Stomach (tissue), 9 donors: ENCODE measurements around the gene MRAP2. TPM values are rescaled to one million over a fixed set of nuclear protein-coding genes. Genes with fewer than 3 reads are reported as not detected.
"Not testable (repeated sequence)": the region's sequence is repeated elsewhere in the genome, so short reads cannot be mapped to it uniquely, and the experiment has no call there.

Experiments
- DNase-seq, 2 donors: peaks; one replicate each; pipeline versions ENCODE4 v3.0.0 to v3.0.0-alpha.2; 2013 to 2019
- H3K27ac ChIP-seq, 5 donors: fragments of 200-600 bp in 4 of 5; sonication (generic) in 4 of 5; one replicate each; pipeline ENCODE4 v1.5.1; 2013 to 2019; ENCODE audit warnings: mild to moderate bottlenecking in 1 of 5, moderate library complexity in 1 of 5
- H3K27me3 ChIP-seq, 3 donors: fragments of 200-600 bp; sonication (generic); one replicate each; pipeline ENCODE4 v1.5.1; 2017 to 2019; ENCODE audit warnings: mixed run types in 1 of 3
- H3K36me3 ChIP-seq, 4 donors: fragments of 200-600 bp; sonication (generic); 1 replicate in 3 of 4; 2 replicates in 1 of 4; pipeline ENCODE4 v1.5.1; 2016 to 2019
- H3K4me1 ChIP-seq, 4 donors: fragments of 200-600 bp; sonication (generic); one replicate each; pipeline ENCODE4 v1.5.1; 2016 to 2019
- H3K4me3 ChIP-seq, 4 donors: fragments of 200-600 bp; sonication (generic) in 3 of 4; one replicate each; pipeline ENCODE4 v1.5.1; 2016 to 2019; ENCODE audit warnings: mild to moderate bottlenecking in 1 of 4
- H3K9me3 ChIP-seq, 4 donors: fragments of 200-600 bp; sonication (generic); one replicate each; pipeline ENCODE4 v1.5.1; 2016 to 2019
- EP300 ChIP-seq: sonication (generic); formaldehyde crosslinking; IDR thresholded peaks from one replicate; pipeline ENCODE4 v1.6.1; 2017; ENCODE audit warnings: antibody characterized with exemption
- POLR2A ChIP-seq, 4 donors: fragments of 450-650 bp; IDR thresholded peaks; one replicate each; pipeline ENCODE4 v1.6.1; 2016; ENCODE audit warnings: antibody characterized with exemption in 4 of 4, control low read depth in 2 of 4, mild to moderate bottlenecking in 1 of 4, moderate library complexity in 1 of 4
- POLR2AphosphoS5 ChIP-seq, 3 donors: sonication (generic); formaldehyde crosslinking; IDR thresholded peaks; one replicate each; pipeline ENCODE4 v1.6.1; 2016; ENCODE audit warnings: antibody characterized with exemption in 3 of 3
- WGBS, 5 donors: extraction: QIAGEN DNeasy Blood & Tissue Kit in 3 of 5; methylation state at CpG; one replicate each; pipeline versions ENCODE4 v1.1.5 to v1.1.7; 2013 to 2018; 5-methylcytosine and 5-hydroxymethylcytosine counted together
- intact Hi-C: fragments of 100-400 bp; cut with DNase I; formaldehyde crosslinking; loops from one replicate; pipeline ENCODE4 v1.15.1; 2023; ENCODE audit warnings: low total_unique reads
- polyA plus RNA-seq, 3 donors: library from polyadenylated mRNA; stranded (reverse); fragments of 200-250 nt; gene quantifications; one replicate each; pipeline ENCODE4 v1.2.3, GENCODE V29; 2013
- total RNA-seq, 5 donors: library from RNA; depleted of rRNA; stranded (reverse); fragments of >200 nt; gene quantifications; one replicate each; pipeline versions ENCODE4 v1.1.0 to v1.2.3, GENCODE V29; 2014 to 2016
- TF ChIP-seq, protein P1 (sequence below), 7 experiments: fragments of 450-650 bp in 4 of 7; fragments of 200-600 bp in 3 of 7; sonication (generic) in 3 of 7; IDR thresholded peaks; one replicate each; pipeline ENCODE4 v1.5.1; 2016 to 2019; ENCODE audit warnings: antibody characterized with exemption in 7 of 7, control low read depth in 2 of 7, mild to moderate bottlenecking in 1 of 7
- donor health status: healthy with polysubstance abuse.
- donor health status: Bipolar disorder and iron deficiency.
- donor health status: healthy.

Gene MRAP2
- total and polyA plus RNA-seq, 8 donors = 1.3 to 20.2 (median 4.1) TPM

DNA sequence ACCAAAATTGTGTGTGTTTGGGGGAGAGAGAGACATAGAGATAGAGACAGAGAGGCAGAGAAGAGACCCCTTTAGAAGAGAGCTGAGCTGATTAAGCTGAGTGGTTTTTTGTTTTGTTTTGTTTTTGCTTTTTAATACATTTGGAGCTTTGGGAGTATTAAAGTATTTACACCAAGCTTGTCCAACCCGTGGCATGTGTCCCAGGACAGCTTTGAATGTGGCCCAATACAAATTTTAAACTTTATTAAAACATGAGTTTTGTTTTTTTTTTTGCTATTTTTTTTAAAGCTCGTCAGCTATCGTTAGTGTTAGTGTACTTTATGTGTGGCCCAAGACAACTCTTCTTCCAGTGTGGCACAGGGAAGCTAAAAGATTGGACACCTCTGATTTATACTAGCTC is 56.0 kb downstream of the MRAP2 start:
- Histone ChIP-seq H3K4me3 (no peak overlapping the region), H3K36me3 (no peaks in the 10 kb centered on the region), H3K27ac (no peak overlapping the region), H3K4me1 (no peaks in the 10 kb centered on the region), H3K27me3 (no peaks in the 10 kb centered on the region), H3K9me3 (peaks cover 0 to 4% (median 0%) of the 10 kb centered on the region in 4 donors)
- DNase-seq = no peak
- intact Hi-C loops = no loop called here
- TF ChIP-seq POLR2A (IDR thresholded peaks at IDR 0.05) = no peak
- TF ChIP-seq, protein P1, sequence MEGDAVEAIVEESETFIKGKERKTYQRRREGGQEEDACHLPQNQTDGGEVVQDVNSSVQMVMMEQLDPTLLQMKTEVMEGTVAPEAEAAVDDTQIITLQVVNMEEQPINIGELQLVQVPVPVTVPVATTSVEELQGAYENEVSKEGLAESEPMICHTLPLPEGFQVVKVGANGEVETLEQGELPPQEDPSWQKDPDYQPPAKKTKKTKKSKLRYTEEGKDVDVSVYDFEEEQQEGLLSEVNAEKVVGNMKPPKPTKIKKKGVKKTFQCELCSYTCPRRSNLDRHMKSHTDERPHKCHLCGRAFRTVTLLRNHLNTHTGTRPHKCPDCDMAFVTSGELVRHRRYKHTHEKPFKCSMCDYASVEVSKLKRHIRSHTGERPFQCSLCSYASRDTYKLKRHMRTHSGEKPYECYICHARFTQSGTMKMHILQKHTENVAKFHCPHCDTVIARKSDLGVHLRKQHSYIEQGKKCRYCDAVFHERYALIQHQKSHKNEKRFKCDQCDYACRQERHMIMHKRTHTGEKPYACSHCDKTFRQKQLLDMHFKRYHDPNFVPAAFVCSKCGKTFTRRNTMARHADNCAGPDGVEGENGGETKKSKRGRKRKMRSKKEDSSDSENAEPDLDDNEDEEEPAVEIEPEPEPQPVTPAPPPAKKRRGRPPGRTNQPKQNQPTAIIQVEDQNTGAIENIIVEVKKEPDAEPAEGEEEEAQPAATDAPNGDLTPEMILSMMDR (IDR thresholded peaks at IDR 0.05) = no peak
- no peak for TF ChIP-seq POLR2AphosphoS5 (IDR thresholded peaks at IDR 0.05)
- TF ChIP-seq EP300 = no peak
- 54 to 85% (median 73%) methylated on average over 3 of the region's 3 CpGs for WGBS, 5 donors

DNA sequence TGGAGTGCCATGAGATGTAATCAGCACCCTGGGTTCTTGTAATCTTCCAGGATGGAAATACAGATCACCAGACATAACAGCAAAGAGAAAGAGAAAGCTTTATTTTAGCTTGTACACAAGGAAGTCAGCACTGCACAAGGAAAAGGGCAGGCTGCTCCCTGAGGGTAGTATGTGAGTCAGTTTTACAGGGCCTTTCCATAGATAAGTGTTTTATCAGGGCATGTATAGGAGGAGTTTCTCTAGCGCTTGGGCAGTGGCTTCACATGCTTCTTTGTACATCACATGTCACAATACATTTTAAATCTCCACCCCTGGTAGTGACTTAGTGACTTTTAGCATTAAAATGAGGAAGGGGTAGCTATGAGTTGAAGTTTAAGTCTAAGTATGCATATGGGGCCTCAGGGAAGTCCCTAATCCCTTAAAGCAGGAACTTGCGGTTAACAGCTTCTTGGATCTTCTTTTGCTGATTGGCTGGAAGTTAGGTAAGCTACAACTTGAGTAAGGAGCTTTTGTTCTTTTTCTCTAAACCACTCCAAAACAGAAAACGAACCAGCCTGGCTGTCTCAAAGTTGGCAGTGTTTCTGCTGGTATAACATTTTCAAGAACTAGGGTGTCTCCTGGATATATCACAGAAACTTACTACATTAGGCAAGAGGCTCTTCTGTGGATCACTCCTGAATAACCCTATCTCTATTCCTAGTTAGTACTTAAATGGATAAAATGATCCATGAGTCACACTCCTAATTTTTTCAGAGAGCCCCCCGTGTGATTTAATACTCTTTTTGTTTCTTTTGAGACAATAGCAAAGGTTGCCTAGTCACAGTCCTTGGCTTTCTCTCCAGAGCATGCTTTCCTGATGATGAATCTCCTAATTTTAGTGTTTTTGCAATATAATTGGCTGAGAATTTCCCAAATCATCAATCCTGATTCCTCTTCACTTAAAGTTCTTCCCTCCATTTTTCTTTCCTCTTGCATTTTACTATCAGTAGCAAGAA is 60.2 kb downstream of the MRAP2 start:
- Histone ChIP-seq H3K4me3 (no peak overlapping the region), H3K36me3 (no peaks in the 10 kb centered on the region), H3K9me3 (peaks cover 0 to 4% (median 0%) of the 10 kb centered on the region in 4 donors), H3K27me3 (no peaks in the 10 kb centered on the region), H3K27ac (peak overlapping the region in 1 of 5 donors; percentile 30), H3K4me1 (no peaks in the 10 kb centered on the region)
- 66 to 84% (median 78%) methylated on average over 4 of the region's 4 CpGs for WGBS, 5 donors
- TF ChIP-seq POLR2AphosphoS5 (IDR thresholded peaks at IDR 0.05) (peak in 1 of 3 donors; percentile 13), EP300 (no peak), POLR2A (IDR thresholded peaks at IDR 0.05) (no peak)
- TF ChIP-seq, protein P1 (IDR thresholded peaks at IDR 0.05) = no peak
- intact Hi-C loops = no loop called here
- DNase-seq = no peak

DNA sequence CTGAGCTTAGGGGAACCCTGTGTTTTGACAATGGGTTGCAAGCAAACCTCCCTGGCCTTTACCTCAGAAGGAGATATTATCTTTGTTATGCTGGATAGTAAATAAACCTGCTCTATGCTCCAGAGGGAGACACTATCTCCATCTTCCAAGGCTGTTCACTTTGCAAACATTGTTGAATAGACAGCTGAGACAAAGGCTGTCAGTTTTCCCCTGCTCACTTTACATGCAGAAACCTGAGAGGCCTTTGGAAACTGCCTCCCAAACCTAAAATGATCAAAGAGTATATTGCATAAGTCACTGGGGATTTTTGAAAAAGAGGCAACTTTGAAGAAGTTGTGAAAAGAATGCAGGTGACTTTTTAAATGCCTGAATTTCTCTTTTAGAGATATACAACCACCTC is 61.6 kb downstream of the MRAP2 start:
- Histone ChIP-seq H3K36me3 (no peaks in the 10 kb centered on the region), H3K27me3 (no peaks in the 10 kb centered on the region), H3K27ac (no peak overlapping the region), H3K4me1 (no peaks in the 10 kb centered on the region), H3K9me3 (peaks cover 0 to 4% (median 0%) of the 10 kb centered on the region in 4 donors), H3K4me3 (no peak overlapping the region)
- intact Hi-C loops = no loop called here
- no peak for DNase-seq
- TF ChIP-seq, protein P1 (IDR thresholded peaks at IDR 0.05) = no peak
- no peak for TF ChIP-seq EP300
- no peak for TF ChIP-seq POLR2AphosphoS5 (IDR thresholded peaks at IDR 0.05)
- TF ChIP-seq POLR2A (IDR thresholded peaks at IDR 0.05) = no peak

DNA sequence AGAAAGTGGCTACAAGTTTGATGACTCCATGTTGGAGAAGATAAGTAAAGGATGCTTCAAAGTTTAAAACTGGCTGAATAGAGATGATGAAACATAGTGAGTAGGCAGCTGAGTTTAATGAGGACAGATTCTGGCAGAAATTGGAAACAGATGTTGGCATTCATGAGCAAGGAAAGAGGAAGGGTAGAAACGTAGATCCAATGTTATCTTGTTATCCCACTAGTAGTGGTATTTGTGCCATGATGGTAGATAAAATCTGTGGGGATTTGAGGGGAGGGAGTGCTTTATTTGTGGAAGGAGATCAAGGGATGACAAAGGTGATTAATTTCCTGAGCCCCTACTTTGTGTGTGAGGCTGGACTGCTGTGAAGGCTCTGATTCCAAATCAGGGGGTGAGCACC is 69.5 kb downstream of the MRAP2 start:
- TF ChIP-seq EP300 (no peak), POLR2AphosphoS5 (IDR thresholded peaks at IDR 0.05) (no peak), POLR2A (IDR thresholded peaks at IDR 0.05) (no peak)
- TF ChIP-seq, protein P1 (IDR thresholded peaks at IDR 0.05) = no peak
- Histone ChIP-seq H3K27ac (no peak overlapping the region), H3K4me3 (no peak overlapping the region), H3K9me3 (no peaks in the 10 kb centered on the region), H3K27me3 (no peaks in the 10 kb centered on the region), H3K4me1 (no peaks in the 10 kb centered on the region), H3K36me3 (no peaks in the 10 kb centered on the region)
- intact Hi-C loops = no loop called here
- DNase-seq = no peak
- WGBS, 5 donors = 17 to 29% (median 19%) methylated on average over 1 of the region's 1 CpG

DNA sequence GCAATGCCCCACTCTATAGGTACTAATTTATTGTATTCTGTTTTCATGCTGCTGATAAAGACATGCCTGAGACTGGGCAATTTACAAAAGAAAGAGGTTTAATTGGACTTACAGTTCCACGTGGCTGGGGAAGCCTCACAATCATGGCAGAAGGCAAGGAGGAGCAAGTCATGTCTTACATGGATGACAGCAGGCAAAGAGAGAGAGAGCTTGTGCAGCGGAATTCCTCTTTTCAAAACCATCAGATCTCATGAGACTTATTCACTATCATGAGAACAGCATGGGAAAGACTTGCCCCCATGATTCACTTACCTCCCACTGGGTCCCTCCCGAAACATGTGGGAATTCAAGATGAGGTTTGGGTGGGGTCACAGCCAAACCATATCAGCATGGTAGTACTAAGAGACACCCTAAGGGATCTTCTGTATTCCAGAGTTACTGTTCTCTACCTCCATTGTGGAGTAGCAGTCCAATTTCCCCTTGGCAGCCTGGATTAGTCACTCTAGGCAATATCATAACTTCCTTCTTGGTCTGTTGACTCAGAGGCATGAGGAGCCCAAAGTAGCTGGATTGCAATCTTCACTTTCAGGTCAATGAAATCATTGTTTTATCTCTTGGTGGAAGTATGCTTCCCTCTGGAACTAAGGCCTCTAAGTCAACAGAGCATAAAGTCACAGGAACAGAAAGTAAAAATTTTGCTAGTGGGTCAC is 71.8 kb downstream of the MRAP2 start:
- H3K27me3 ChIP-seq, H3K4me1 ChIP-seq, H3K9me3 ChIP-seq, intact Hi-C loops, H3K4me3 ChIP-seq, H3K27ac ChIP-seq, H3K36me3 ChIP-seq, DNase-seq: not testable (repeated sequence)
- 81 to 95% (median 87%) methylated on average over 3 of the region's 3 CpGs for whole genome bisulfite sequencing, 5 donors
